Measurements from ENCODE around the gene PPP1R10.
A peak's percentile ranks its signal among the peaks of the same experiment; 100 is the strongest.

Gene PPP1R10

GRCh38 chr6:30643656-30644055 is 26.6 kb upstream of the PPP1R10 start:
- no peaks in the 10 kb centered on the region for H3K9me2 ChIP-seq (replicated peaks; ENCODE audit: insufficient read depth, low read length)
- H3K4me2 ChIP-seq (ENCODE audit: low read depth, low read length): no peak overlapping the region
- H3K79me2 ChIP-seq (ENCODE audit: low read length): peaks cover 30% of the 10 kb centered on the region
- no peaks in the 10 kb centered on the region for H3K27me3 ChIP-seq (replicated peaks; ENCODE audit: insufficient read depth, low read length)
- H3F3A ChIP-seq (ENCODE audit: insufficient read depth, low read length): 0 out of 2 replicates have a peak, but pooled peaks cover 4% of the 10 kb centered on the region
- H3K4me3 ChIP-seq (ENCODE audit: low read length): no peak overlapping the region
- H3K36me3 ChIP-seq (replicated peaks; ENCODE audit: insufficient read depth, low read length): no peaks in the 10 kb centered on the region
- no peak overlapping the region for H2AFZ ChIP-seq (ENCODE audit: low read length)
- H3K9ac ChIP-seq (ENCODE audit: low read length): no peak overlapping the region
- no peaks in the 10 kb centered on the region for H3K9me3 ChIP-seq (replicated peaks; ENCODE audit: insufficient read depth, low read length)
- no peak for TF ChIP-seq EZH2phosphoT487 (IDR thresholded peaks at IDR 0.05; ENCODE audit: low read length)
- H3K4me1 ChIP-seq (ENCODE audit: low read length): peaks cover 5% of the 10 kb centered on the region; the same call in 1 of the 2 replicates
- H3K27ac ChIP-seq (ENCODE audit: low read length): no peak overlapping the region
- DNase-seq: no peak
- H4K20me1 ChIP-seq (ENCODE audit: insufficient read depth, low read length): no peaks in the 10 kb centered on the region

GRCh38 chr6:30641048-30641447 is 24.0 kb upstream of the PPP1R10 start:
- Histone ChIP-seq H4K20me1 (ENCODE audit: insufficient read depth, low read length) (no peaks in the 10 kb centered on the region), H3K27ac (ENCODE audit: low read length) (no peak overlapping the region), H3K27me3 (replicated peaks; ENCODE audit: insufficient read depth, low read length) (no peaks in the 10 kb centered on the region), H3K4me3 (ENCODE audit: low read length) (no peak overlapping the region), H3F3A (ENCODE audit: insufficient read depth, low read length) (no peaks in the 10 kb centered on the region), H2AFZ (ENCODE audit: low read length) (no peak overlapping the region), H3K9ac (ENCODE audit: low read length) (no peak overlapping the region), H3K36me3 (replicated peaks; ENCODE audit: insufficient read depth, low read length) (no peaks in the 10 kb centered on the region), H3K4me2 (ENCODE audit: low read depth, low read length) (no peak overlapping the region), H3K4me1 (ENCODE audit: low read length) (no peaks in the 10 kb centered on the region), H3K9me2 (replicated peaks; ENCODE audit: insufficient read depth, low read length) (no peaks in the 10 kb centered on the region), H3K79me2 (ENCODE audit: low read length) (peaks cover 7% of the 10 kb centered on the region), H3K9me3 (replicated peaks; ENCODE audit: insufficient read depth, low read length) (no peaks in the 10 kb centered on the region)
- TF ChIP-seq EZH2 (optimal IDR thresholded peaks at IDR 0.05; ENCODE audit: low read depth, low read length) (no peak), EZH2phosphoT487 (IDR thresholded peaks at IDR 0.05; ENCODE audit: low read length) (no peak), CTCF (IDR thresholded peaks at IDR 0.05; ENCODE audit: low read length) (no peak)
- no peak for DNase-seq

GRCh38 chr6:30640481-30640880 is 23.4 kb upstream of the PPP1R10 start:
- H3F3A ChIP-seq (ENCODE audit: insufficient read depth, low read length): no peaks in the 10 kb centered on the region
- H3K9me2 ChIP-seq (replicated peaks; ENCODE audit: insufficient read depth, low read length): no peaks in the 10 kb centered on the region
- H3K4me3 ChIP-seq (ENCODE audit: low read length): no peak overlapping the region
- H3K27ac ChIP-seq (ENCODE audit: low read length): no peak overlapping the region
- H3K79me2 ChIP-seq (ENCODE audit: low read length): peaks cover 2% of the 10 kb centered on the region
- 0 out of 2 replicates have a peak, but pooled peaks have one; percentile 5 for TF ChIP-seq CTCF (IDR thresholded peaks at IDR 0.05; ENCODE audit: low read length)
- TF ChIP-seq EZH2 (optimal IDR thresholded peaks at IDR 0.05; ENCODE audit: low read depth, low read length): no peak
- H4K20me1 ChIP-seq (ENCODE audit: insufficient read depth, low read length): no peaks in the 10 kb centered on the region
- no peak overlapping the region for H3K9ac ChIP-seq (ENCODE audit: low read length)
- no peaks in the 10 kb centered on the region for H3K9me3 ChIP-seq (replicated peaks; ENCODE audit: insufficient read depth, low read length)
- H2AFZ ChIP-seq (ENCODE audit: low read length): no peak overlapping the region
- no peak overlapping the region for H3K4me2 ChIP-seq (ENCODE audit: low read depth, low read length)
- no peaks in the 10 kb centered on the region for H3K27me3 ChIP-seq (replicated peaks; ENCODE audit: insufficient read depth, low read length)
- no peaks in the 10 kb centered on the region for H3K4me1 ChIP-seq (ENCODE audit: low read length)
- no peaks in the 10 kb centered on the region for H3K36me3 ChIP-seq (replicated peaks; ENCODE audit: insufficient read depth, low read length)
- no peak for DNase-seq

GRCh38 chr6:30635834-30636233 is 18.8 kb upstream of the PPP1R10 start:
- no peak overlapping the region for H3K4me3 ChIP-seq (ENCODE audit: low read length)
- no peaks in the 10 kb centered on the region for H3K4me1 ChIP-seq (ENCODE audit: low read length)
- no peaks in the 10 kb centered on the region for H3F3A ChIP-seq (ENCODE audit: insufficient read depth, low read length)
- H3K9me2 ChIP-seq (replicated peaks; ENCODE audit: insufficient read depth, low read length): no peaks in the 10 kb centered on the region
- H4K20me1 ChIP-seq (ENCODE audit: insufficient read depth, low read length): no peaks in the 10 kb centered on the region
- H3K27ac ChIP-seq (ENCODE audit: low read length): no peak overlapping the region
- no peak overlapping the region for H3K9ac ChIP-seq (ENCODE audit: low read length)
- no peaks in the 10 kb centered on the region for H3K9me3 ChIP-seq (replicated peaks; ENCODE audit: insufficient read depth, low read length)
- no peak for DNase-seq
- H2AFZ ChIP-seq (ENCODE audit: low read length): no peak overlapping the region
- no peaks in the 10 kb centered on the region for H3K27me3 ChIP-seq (replicated peaks; ENCODE audit: insufficient read depth, low read length)
- no peaks in the 10 kb centered on the region for H3K36me3 ChIP-seq (replicated peaks; ENCODE audit: insufficient read depth, low read length)
- no peak overlapping the region for H3K4me2 ChIP-seq (ENCODE audit: low read depth, low read length)
- TF ChIP-seq EZH2phosphoT487 (IDR thresholded peaks at IDR 0.05; ENCODE audit: low read length) (no peak), CTCF (IDR thresholded peaks at IDR 0.05; ENCODE audit: low read length) (no peak), EZH2 (optimal IDR thresholded peaks at IDR 0.05; ENCODE audit: low read depth, low read length) (no peak)
- no peaks in the 10 kb centered on the region for H3K79me2 ChIP-seq (ENCODE audit: low read length)
